Hematopoietic multipotent progenitor cell treated with erythropoietin and hydrocortisone succinate and interleukin-3 and kit ligand, for 8 days (in vitro differentiated cells): Measurements from ENCODE around the gene APOBEC3A.

ENCODE experiments used
- DNase-seq: peaks from one replicate; pipeline ENCODE4 v3.0.0-alpha.2; 2015

APOBEC3A gene

DNA sequence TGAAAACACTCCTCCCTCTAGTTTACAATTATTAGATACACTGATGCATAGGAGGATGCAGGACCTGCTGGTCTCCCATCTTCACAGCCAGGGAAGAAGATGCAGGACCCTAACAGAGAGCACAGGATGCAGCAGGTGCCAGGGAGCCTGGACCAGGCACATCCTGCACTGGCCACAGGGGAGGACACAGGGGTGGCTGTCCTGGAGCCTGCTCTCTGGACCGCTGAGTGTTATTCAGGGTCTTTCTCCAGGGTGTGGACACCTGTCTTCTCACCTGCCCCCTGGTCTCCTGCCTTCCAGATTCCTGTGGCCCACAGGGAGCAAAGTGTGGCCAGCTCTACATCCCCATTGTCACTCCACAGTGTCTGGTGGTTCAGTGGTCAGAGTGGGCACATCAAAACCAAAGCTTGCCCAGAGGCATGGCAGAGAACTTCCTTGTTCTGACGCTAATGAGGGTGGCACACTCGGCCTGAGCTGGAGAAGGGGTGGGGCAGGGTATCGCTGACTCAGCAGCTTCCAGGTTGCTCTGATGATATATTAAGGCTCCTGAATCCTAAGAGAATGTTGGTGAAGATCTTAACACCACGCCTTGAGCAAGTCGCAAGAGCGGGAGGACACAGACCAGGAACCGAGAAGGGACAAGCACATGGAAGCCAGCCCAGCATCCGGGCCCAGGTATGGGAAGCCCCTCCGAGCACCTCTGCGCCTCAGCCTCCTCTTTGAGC is at the start of gene APOBEC3A:
APOBEC3A (plus strand) TSS at position 564 of the 725 bp plus-strand sequence; CDS start at position 647, 83 bp downstream.
- peak; percentile 72 for DNase-seq

DNA sequence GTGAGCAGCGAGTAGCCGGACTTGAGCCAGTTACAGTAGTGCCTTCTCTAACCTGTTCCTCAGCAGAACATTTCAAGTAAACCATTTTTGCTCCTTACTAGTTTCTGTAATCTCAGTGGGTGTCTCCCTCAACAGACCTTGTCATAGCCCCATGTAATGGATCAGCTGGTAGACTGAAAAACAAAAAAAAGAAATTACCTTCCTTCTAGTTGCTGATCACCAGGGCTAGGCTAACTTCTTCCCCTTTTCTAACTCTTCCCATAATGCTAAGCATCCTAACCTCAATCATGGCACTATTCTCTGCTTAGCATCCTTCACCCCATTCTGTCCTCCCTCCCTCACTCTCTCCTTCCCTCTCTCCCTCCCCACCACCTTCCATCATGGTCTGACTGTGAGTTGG is 49.6 kb upstream of the APOBEC3A start:
- DNase-seq = no peak

DNA sequence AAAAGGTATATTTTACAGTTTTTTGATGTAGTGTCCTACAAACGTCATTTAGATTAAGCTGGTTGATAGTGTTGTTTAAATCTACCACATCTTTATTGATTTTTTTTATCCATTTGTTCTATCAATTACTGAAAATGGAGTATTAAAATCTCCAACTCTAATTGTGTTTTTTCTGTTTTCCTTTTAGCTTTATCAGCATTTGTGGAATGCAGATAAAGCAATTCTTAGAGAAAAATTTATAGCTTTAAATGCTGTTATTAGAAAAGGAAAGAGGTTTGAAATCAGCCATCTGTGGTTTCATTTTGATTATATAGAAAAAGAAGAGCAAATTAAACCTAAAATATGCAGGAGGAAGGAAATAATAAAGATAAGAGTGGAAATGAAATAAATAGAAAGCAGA is 46.0 kb upstream of the APOBEC3A start:
- DNase-seq = no peak

DNA sequence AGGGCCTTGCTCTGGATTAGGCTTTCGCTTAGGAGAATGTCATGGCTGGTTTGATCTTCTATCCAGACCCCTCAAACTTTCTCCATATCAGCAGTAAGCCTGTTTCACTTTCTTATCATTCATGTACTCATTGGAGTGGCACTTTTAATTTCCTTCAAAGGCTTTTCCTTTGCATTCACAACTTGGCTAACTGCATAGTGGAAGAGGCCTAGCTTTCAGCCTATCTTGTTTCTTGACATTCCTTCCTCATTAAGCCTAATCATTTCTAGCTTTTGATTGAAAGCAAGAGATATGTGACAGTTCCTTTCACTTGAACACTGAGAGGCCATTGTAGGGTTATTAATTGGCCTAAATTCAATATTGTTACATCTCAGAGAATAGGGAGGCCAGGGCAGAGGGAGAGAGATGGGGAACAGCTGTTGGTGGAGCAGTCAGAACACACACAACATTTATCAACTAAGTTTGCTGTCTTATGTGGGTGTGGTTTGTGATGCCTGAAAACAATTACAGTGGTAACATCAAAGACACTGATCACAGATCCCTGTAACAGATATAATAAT is 37.7 kb upstream of the APOBEC3A start:
- DNase-seq = no peak

DNA sequence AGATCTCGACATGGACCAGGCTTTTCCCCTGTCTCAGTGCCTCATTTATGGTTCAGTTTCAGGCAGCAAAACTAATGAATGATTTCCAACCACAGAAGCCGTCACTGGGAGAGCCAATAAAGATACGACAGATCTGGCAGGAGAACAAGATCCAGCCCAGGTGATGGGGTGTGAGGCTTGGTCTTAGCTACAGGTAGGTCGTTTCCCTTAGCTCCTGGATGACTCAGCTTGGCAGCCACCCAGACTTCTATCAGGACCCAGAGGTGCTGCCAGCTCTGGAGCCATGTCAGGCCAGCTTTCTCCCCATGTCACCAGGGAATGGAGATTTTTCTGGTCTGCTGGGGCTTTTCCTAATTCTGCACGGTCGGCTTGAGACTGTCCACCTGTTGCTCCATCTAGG is 36.3 kb upstream of the APOBEC3A start:
- no peak for DNase-seq

DNA sequence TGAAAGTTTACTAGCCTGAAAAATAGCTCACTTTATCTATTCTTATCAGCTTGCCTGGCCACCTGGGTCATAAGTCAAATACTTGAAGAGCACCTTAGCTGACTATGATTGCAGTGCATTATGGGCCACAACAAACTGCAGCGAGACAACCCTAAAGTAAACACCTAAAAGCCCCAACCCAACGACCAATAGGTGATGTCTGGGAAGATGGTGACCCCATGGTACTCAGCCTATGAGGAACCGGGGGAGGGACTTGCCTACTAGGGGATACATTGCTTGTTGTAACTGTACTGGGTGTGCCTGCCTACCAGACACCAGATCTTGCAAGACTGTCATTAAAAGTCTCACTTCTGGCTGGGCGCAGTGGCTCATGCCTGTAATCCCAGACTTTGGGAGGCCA is 35.6 kb upstream of the APOBEC3A start:
- DNase-seq = peak; percentile 9

DNA sequence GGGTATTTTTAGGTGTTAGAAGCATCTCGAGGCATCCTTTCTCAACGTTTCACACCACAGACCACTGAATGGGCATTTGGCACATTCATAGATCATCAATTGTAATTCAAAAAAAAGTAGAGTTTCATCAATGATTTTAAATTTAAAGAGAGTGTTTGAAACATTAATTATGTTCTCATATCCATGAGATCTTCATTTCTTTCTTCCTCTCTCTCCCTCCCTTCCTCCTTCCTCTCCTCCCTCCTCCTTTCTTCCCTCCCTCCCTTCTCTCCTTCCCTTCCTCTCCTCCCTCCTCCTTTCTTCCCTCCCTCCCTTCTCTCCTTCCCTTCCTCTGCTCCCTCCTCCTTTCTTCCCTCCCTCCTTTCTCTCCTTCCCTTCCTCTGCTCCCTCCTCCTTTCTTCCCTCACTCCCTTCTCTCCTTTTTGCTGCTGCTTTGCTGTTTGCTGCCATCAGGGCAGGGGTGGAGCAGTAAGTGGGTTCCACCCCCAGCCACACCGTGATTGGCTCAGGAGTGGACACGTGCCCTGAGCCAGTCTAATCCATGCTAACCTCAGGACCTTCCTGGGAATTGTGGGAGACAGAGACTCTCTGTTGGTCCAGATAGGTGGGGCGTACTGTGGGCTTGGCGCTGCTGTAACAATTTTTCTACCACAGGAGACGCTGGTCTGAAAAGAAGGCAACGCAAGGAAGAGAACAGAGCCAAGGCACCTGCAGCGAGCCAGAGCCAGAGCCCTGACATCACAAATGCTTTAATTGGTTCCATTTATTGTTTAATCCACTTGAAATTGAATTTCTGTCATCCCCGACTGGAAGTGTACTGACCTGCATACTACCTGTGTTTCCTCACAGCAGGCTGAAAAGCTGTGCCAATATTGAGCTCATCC is 33.7 kb upstream of the APOBEC3A start:
- DNase-seq = peak; percentile 38

DNA sequence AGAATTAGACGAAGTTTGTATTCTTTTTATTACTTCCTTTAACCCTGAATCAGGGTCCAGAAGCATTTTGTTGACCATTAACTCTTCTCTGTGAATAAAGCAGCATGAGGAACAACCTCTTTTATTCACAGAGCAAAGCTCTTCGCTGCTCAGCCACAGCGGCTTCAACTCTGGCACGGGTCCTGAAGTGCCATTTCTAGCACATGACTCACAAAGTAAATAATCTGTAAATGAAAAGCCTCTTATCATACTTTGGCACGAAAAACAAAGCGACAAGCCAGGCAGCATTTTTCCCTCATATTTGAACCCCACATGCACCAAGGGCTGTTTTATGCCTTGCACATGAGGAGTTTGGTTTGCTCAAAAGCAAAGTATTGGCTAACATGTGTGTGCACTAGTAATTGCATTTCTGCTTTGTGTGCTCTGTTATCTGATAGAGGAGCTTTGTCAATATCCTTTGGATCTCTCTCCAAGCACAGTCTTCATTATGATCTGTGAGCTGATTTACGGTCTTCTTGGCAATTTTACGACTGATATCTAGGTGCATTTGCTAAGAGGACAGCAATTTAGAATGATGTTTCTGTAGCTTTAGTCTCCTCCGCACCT is 33.0 kb upstream of the APOBEC3A start:
- DNase-seq = peak; percentile 60

DNA sequence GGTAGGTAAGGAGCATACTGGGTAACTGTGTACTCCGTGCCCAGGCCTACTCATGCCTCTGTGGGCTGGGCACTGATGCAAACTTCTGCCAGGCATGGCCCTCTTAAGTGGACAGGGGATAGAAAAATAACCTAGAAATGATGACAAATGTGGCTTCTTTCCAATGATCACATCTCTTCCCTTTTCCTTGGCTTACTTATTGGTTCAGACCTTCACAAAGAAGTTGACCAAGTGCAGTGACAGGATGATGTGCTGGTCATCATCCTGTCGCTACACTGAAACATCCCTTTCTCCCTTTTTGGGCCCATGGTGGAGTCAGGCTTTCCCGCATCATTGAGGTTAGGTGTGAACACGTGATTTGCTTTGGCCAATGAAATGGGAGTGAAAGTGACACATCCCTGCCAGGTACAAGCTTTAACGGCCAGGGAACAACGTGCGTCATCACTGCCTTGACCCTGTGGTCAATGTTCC is 31.8 kb upstream of the APOBEC3A start:
- no peak for DNase-seq

DNA sequence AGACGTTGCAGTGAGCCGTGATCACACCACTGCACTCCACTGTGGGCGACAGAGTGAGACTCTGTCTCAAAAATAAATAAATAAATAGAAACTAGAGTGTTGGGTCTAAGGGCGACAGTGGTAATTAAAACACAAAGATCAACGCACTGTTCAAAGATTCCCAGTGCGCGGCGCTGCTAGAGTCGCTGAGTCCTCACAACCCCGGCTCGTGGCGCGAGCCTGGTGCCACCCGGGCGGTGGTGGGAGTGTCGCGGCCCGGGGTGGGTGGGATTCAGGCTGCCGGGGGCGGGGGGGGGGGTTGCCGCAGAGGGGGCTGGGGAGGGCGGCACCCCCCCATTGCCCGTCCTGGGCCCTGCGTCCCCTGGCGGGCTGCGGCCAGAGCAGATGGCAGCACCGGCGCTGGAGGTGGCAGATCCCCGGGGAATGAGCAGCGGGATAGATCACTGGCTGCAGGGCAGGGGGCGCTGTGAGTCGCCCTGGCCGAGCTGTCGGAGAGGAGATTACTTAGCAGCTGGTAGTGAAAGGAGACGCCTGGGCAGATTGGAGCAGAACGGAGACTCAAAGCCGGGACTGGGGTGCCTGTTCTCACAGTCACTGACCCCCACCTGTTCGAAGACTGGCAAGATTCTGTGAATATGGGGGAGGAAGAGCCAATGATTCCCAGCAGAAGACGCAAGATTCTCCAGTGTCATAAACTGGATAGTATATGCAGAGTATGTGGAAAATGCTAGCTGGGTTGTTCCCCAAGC is 30.2 kb upstream of the APOBEC3A start:
- DNase-seq = peak; percentile 65

DNA sequence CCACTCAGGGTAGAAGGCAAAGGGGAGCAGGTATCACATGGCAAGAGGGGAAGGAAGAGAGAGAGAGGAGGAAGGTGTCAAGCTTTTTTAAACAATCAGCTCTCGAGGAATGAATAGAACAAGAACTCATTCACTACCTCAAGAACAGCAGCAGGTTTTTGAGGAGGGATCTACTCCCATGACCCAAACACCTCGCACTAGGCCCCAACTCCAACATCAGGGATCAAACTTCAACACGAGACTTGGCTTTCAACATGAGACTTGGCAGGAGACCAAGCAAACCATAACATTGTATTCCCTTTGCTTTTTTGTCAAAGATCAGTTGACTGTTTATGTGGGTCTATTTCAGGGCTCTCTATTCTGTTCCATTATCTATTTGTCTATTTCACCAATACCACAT is 26.9 kb upstream of the APOBEC3A start:
- no peak for DNase-seq

DNA sequence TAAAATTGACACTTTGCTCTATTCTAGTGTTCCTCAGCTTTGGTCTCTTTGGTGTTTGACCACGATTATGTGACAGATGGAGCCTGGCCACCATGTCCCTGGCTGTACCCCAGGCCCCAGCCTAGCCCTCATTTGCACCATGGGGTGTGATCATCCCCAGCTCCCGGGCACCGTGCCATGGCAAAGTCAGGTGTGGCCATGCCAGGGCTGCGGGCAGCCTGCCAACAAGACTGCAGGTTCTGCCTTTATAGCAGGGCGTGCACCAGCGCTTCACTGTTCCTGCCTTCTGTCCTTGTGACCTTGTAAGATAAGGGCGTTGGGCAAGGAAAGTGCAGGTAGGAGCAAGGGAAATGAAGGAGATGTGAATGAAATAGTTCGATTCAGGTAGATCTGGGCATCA is 22.4 kb upstream of the APOBEC3A start:
- peak; percentile 77 for DNase-seq

DNA sequence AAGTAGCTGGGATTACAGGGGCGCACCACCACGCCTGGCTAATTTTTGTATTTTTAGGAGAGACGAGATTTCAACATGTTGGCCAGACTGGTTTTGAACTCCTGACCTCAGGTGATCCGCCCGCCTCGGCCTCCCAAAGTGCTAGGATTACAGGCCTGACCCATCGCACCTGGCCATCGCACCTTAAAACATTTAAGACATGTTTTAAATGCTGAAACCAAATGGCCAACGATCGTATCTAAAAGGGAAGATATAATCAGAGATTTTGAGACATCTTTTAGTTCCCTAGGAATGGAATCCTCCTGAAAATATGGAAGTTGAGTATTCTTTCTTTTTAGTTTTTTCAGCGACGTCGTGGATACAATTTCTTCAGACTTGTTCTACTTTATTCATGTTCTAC is 21.8 kb upstream of the APOBEC3A start:
- no peak for DNase-seq

DNA sequence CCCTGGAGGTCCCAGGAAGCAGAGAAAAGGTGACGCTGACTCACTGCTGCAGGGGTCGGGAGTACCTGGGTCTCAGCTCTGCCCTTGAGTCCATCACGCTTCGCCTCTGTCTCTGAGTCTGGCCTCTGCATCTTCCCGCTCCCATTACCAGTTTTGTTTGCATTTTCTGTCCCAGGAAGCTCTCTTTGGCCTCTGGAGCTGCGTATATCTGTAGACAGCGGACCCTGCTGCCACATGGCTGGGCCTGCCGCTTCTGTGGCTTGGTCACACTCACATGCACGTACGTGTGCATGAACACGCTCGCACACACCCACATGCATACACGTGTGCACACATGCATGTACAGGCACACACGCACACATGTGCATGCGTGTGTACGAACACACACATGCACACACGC is 20.8 kb upstream of the APOBEC3A start:
- no peak for DNase-seq

DNA sequence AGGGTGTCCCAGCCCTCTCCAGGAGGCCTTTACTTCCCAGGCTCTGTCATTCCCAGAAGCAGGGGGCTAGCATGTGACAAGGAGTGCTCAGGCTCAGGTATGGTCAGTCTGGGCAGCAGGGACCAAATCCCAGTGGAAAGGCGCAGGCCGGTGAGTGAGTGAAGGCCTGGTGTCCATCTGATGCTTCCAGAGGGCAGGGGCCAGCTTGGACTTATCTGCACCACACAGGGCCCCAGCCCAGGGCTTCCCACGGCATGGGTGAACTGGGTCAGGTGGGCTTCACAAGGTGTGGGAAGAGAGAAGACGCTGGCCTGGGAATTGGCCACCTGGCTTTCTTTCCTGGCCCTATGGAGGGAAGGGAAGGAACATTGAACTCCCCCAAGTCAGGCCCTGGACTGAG is 20.4 kb upstream of the APOBEC3A start:
- no peak for DNase-seq

DNA sequence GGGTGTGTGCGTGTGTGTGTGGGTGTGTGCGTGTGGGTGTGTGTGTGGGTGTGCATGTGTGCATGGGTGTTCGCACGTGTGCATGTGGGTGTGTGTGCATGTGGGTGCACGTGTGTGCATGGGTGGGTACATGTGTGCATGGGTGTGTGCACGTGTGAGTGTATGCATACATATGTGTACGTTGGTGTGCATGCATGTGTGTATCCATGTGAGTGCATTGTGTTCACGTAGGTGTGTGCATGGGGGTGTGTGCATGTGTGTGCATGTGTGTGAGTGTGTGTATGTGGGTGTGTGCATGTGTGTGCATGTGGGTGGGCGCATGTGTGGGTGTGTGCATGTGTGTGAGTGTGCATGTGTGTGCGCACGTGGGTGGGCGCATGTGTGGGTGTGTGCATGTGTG is 19.9 kb upstream of the APOBEC3A start:
- no peak for DNase-seq

DNA sequence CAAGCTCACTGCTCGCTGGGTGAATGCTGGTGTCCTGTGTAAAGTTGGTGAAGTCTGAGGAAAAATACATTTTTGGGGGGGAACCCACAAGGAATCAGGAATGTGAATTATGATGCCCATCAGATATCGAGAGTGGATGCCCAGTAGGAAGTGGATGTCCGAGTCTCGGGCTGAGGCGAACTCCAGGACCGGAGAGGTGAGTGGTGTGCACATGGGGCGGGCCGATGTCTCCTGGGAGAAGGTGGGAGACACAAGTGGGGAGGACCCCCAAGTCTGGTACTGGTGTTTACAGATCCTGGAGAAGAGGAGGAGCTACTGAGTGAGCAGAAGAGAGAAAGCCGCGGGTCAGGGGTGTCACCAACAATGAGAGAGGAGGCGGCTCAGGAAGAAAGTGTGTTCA is 19.2 kb upstream of the APOBEC3A start:
- DNase-seq = no peak

DNA sequence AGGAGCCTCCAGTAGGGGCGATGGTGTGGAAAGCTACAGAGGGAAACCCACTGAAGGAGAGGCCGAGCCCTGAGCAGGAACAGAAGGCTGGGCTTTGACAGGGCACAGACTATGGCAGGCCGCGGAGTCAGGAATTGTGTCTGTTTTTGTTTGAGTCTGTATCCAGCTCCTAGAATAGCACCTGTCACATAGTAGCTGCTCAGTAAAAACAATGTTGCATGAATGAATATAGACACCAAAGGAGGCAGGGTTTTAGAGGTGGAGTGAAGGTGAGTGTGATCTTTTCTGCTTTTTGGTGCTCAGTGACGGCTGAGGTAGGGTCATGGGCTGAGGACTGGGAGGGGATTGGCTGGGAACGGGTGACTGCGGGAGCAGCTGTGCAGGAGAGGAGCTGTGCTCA is 18.5 kb upstream of the APOBEC3A start:
- DNase-seq = no peak

DNA sequence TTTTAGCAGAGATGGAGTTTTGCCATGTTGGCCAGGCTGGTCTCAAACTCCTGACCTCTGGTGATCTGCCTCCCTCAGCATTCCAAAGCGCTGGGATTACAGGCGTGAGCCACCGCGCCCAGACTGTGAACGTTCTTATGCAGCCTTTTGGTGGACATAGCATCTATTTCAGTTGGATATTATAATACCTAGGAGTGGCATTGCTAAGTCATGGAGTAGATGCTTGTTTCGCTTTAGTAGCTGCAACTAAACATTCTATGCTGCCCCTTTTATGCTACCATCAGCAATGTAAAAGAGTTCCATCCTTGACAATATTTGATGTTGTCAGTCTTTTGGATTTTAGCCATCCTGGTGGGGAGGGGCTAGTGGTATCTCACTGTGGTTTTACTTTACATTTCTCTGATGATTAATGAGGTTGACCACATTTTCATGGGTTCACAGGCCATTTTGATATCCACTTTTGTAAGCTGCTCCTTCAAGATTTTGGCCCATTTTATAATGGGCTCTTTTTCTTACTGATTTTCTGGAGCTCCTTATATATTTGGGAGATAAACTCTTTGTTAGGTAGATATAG is 16.5 kb upstream of the APOBEC3A start:
- peak; percentile 72 for DNase-seq

DNA sequence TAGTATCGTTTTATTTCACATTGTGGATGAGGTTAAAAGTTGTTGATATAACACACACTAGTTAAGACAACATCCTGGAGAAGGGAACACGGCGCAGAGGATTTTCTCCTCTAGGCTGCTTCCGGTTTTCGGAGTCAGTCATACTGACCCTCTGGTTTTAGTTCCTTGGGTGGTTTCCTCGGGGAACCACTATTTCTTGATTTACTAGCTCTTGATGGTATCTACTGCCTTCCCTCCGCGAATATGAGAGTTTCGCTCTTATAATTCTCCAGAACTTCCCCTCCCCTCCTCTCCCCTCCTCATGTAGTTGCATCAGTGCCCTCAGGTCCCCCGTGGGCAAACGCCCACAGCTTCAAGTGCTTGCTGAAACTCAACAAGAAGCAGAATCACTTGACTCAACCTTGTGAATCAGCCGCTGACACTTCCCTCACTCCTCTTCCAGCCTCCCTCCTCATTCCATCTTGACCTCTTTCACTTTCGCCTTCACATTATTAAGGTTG is 15.9 kb upstream of the APOBEC3A start:
- DNase-seq = no peak

DNA sequence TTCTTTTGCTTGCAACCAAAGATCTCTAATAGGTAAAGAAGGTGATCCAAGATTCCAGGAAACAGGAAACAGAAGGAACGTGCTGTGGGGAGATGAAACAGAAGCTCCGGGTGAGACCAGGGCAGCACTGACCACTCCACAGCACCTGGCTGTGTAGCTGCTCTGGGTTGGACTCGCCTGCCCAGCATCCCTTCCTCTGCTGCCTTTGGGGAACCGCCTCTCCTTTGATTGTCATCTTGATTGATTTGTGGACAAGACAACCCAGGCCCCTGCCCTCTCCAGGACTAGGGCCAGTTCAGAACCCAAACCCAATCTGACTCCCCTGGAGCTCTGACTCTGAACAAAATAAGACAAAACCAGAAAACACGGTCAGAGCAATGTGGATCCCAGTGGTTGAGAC is 14.7 kb upstream of the APOBEC3A start:
- no peak for DNase-seq

DNA sequence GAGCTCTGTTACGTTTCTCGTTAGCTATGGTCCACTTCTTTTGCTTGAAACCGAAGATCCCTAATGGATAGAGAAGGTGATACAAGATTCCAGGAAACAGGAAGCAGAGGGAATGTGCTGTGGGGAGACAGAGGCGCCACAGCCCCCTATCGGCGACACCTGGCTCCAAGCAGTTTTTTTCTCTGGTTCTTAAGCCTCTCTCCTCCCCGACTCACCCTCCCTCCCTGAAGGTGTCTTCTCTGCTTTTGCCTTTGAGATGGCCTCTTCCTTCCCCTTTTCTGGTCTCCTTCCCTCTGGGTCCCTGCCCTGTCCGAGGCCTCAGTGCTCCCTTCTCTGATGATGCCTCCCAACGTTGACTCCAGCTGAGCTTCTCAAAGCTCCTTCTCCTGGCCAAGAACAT is 14.2 kb upstream of the APOBEC3A start:
- no peak for DNase-seq
